GM12892 (cell line): Measurements from ENCODE around the gene ATXN10.

ENCODE experiments used
- DNase-seq: peaks from one replicate; pipeline ENCODE4 v3.0.0; 2011; ENCODE audit not compliant: insufficient read length
- FAIRE-seq: peaks from 2 replicates; lab custom pipeline; 2011; peaks lifted over from hg19 to GRCh38; lab: Jason Lieb, UNC
- POLR2A ChIP-seq: IDR thresholded peaks from 2 replicates; pipeline ENCODE4 v1.6.1; 2011; ENCODE audit warnings: low read depth, low read length, control low read depth
- POLR2AphosphoS5 ChIP-seq: IDR thresholded peaks from 2 replicates; pipeline ENCODE4 v1.6.1; 2011; ENCODE audit warnings: low read depth, low read length, control low read depth
- TAF1 ChIP-seq: IDR thresholded peaks from 2 replicates; pipeline ENCODE4 v1.6.1; 2011; ENCODE audit warnings: low read depth, mild to moderate bottlenecking, control low read depth, low read length, borderline replicate concordance

The ATXN10 gene

GRCh38 chr22:45807156-45807915 lies 135.7 kb downstream of the ATXN10 start:
- FAIRE-seq (no peak), DNase-seq (no peak)

GRCh38 chr22:45812910-45813309 lies 141.3 kb downstream of the ATXN10 start:
- FAIRE-seq (no peak), DNase-seq (no peak)
- no peak for TF ChIP-seq POLR2A
- TF ChIP-seq POLR2AphosphoS5 = no peak
- TF ChIP-seq TAF1 = no peak

More at GRCh38 chr22:45807156-45807915, 135.7 kb downstream of the ATXN10 start:
- TF ChIP-seq POLR2A = no peak
- no peak for TF ChIP-seq TAF1
- TF ChIP-seq POLR2AphosphoS5 = no peak

GRCh38 chr22:45814198-45814597 lies 142.6 kb downstream of the ATXN10 start:
- TF ChIP-seq TAF1 (no peak), POLR2A (no peak), POLR2AphosphoS5 (no peak)
- DNase-seq (no peak), FAIRE-seq (no peak)

GRCh38 chr22:45816776-45817175 lies 145.1 kb downstream of the ATXN10 start:
- no peak for DNase-seq
- TF ChIP-seq POLR2A (no peak), POLR2AphosphoS5 (no peak)
- FAIRE-seq = no peak

- FAIRE-seq = no peak
- no peak for DNase-seq
- TF ChIP-seq POLR2AphosphoS5 = no peak
- TF ChIP-seq POLR2A = no peak
- no peak for TF ChIP-seq TAF1
Measured at GRCh38 chr22:45817745-45818423, 146.2 kb downstream of the ATXN10 start.

GRCh38 chr22:45818424-45819085 lies 146.9 kb downstream of the ATXN10 start:
- no peak for FAIRE-seq
- no peak for TF ChIP-seq TAF1
- DNase-seq = no peak

GRCh38 chr22:45819305-45819704 lies 147.7 kb downstream of the ATXN10 start:
- DNase-seq (no peak), FAIRE-seq (no peak)
- TF ChIP-seq TAF1 (no peak), POLR2AphosphoS5 (no peak), POLR2A (no peak)

- no peak for TF ChIP-seq POLR2AphosphoS5
- no peak for TF ChIP-seq POLR2A
- TF ChIP-seq TAF1 = no peak
- FAIRE-seq = no peak
- DNase-seq = no peak
Measured at GRCh38 chr22:45823336-45823735, 151.7 kb downstream of the ATXN10 start.

- DNase-seq = no peak
- no peak for TF ChIP-seq POLR2AphosphoS5
- no peak for TF ChIP-seq TAF1
- TF ChIP-seq POLR2A = no peak
- FAIRE-seq = peak; percentile 44
Measured at GRCh38 chr22:45826520-45826919, 154.9 kb downstream of the ATXN10 start.

- DNase-seq = no peak
- FAIRE-seq = no peak
- TF ChIP-seq POLR2AphosphoS5 (no peak), TAF1 (no peak), POLR2A (no peak)
Measured at GRCh38 chr22:45828841-45829240, 157.2 kb downstream of the ATXN10 start.

GRCh38 chr22:45830531-45831245 lies 159.1 kb downstream of the ATXN10 start:
- TF ChIP-seq POLR2A = no peak
- no peak for TF ChIP-seq POLR2AphosphoS5
- TF ChIP-seq TAF1 = no peak
- FAIRE-seq (peak; percentile 58), DNase-seq (no peak)
